Lung (tissue), 12 donors: ENCODE results near the gene ELF5. TPM values are rescaled to one million over a fixed set of nuclear protein-coding genes. Genes with fewer than 3 reads are reported as not detected.
A peak's percentile ranks its signal among the peaks of the same experiment; 100 is the strongest.

ENCODE experiments used
- ATAC-seq: fragments of 200-7000 bp; cut with Tn5 transposase; one replicate; pipeline ENCODE4 v1.9.1; 2020; ENCODE audit warnings: moderate number of reproducible peaks; ENCODE audit not compliant: insufficient read depth, low FRiP score
- DNase-seq, 3 donors: peaks; one replicate each; pipeline ENCODE4 v3.0.0-alpha.2; 2013 to 2017
- H3K27ac ChIP-seq, 2 donors: one replicate each; pipeline ENCODE4 v1.5.1; 2013; ENCODE audit warnings: mild to moderate bottlenecking in 2 of 2, moderate library complexity in 2 of 2, control low read depth in 1 of 2, inconsistent platforms in 1 of 2, low read depth in 1 of 2, low read length in 1 of 2
- H3K27me3 ChIP-seq, 3 donors: one replicate each; pipeline ENCODE4 v1.5.1; 2013; ENCODE audit warnings: low read length in 2 of 3; ENCODE audit not compliant: control insufficient read depth in 3 of 3, insufficient read depth in 3 of 3
- H3K36me3 ChIP-seq, 4 donors: one replicate each; pipeline ENCODE4 v1.5.1; 2013; ENCODE audit warnings: low read length in 4 of 4, mild to moderate bottlenecking in 1 of 4, moderate library complexity in 1 of 4; ENCODE audit not compliant: control insufficient read depth in 4 of 4, insufficient read depth in 4 of 4
- H3K4me1 ChIP-seq, 5 donors: one replicate each; pipeline ENCODE4 v1.5.1; 2013; ENCODE audit warnings: low read length in 5 of 5, mild to moderate bottlenecking in 2 of 5, moderate library complexity in 1 of 5; ENCODE audit not compliant: control insufficient read depth in 5 of 5, insufficient read depth in 5 of 5
- H3K4me3 ChIP-seq: one replicate; pipeline ENCODE4 v1.5.1; 2013; ENCODE audit warnings: mild to moderate bottlenecking, control low read depth, moderate library complexity
- H3K9ac ChIP-seq, 2 donors: one replicate each; pipeline ENCODE4 v1.5.1; 2013; ENCODE audit warnings: low read length in 2 of 2, control low read depth in 1 of 2; ENCODE audit not compliant: insufficient read depth in 1 of 2
- H3K9me3 ChIP-seq, 4 donors: one replicate each; pipeline ENCODE4 v1.5.1; 2013; ENCODE audit warnings: low read length in 3 of 4, mild to moderate bottlenecking in 1 of 4, moderate library complexity in 1 of 4; ENCODE audit not compliant: control insufficient read depth in 4 of 4, insufficient read depth in 3 of 4
- WGBS, 2 donors: extraction: QIAGEN DNeasy Blood & Tissue Kit; methylation state at CpG; one replicate each; pipeline ENCODE4 v1.1.7; 2013; 5-methylcytosine and 5-hydroxymethylcytosine counted together
- polyA plus RNA-seq, 2 donors: library from polyadenylated mRNA; stranded (reverse); fragments of 200-250 nt; gene quantifications; one replicate each; pipeline ENCODE4 v1.2.1, GENCODE V29; 2013
- total RNA-seq, 2 donors: library from RNA; depleted of rRNA in 1 of 2; stranded (reverse); fragments of >200 nt in 1 of 2; gene quantifications; one replicate each; pipeline ENCODE4 v1.2.1, GENCODE V29; 2014 to 2021
- TF ChIP-seq, protein P1 (sequence below): IDR thresholded peaks from 2 replicates; pipeline ENCODE4 v1.5.1; 2012; ENCODE audit warnings: mild to moderate bottlenecking; ENCODE audit errors: control extremely low read depth, extremely low read depth
- donor health status: control.
- donor health status: control.
- donor health status: Bipolar disorder and iron deficiency.
- donor health status: healthy.
- donor health status: DM: yes; HTN: yes; CAD: no.

ELF5 gene
- total and polyA plus RNA-seq, 4 donors, result 1.4 to 24.6 (median 7.2) TPM

GRCh38 chr11:34505874-34506273 lies 7.7 kb downstream of the ELF5 start:
- TF ChIP-seq, protein P1, sequence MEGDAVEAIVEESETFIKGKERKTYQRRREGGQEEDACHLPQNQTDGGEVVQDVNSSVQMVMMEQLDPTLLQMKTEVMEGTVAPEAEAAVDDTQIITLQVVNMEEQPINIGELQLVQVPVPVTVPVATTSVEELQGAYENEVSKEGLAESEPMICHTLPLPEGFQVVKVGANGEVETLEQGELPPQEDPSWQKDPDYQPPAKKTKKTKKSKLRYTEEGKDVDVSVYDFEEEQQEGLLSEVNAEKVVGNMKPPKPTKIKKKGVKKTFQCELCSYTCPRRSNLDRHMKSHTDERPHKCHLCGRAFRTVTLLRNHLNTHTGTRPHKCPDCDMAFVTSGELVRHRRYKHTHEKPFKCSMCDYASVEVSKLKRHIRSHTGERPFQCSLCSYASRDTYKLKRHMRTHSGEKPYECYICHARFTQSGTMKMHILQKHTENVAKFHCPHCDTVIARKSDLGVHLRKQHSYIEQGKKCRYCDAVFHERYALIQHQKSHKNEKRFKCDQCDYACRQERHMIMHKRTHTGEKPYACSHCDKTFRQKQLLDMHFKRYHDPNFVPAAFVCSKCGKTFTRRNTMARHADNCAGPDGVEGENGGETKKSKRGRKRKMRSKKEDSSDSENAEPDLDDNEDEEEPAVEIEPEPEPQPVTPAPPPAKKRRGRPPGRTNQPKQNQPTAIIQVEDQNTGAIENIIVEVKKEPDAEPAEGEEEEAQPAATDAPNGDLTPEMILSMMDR, result no peak

DNA sequence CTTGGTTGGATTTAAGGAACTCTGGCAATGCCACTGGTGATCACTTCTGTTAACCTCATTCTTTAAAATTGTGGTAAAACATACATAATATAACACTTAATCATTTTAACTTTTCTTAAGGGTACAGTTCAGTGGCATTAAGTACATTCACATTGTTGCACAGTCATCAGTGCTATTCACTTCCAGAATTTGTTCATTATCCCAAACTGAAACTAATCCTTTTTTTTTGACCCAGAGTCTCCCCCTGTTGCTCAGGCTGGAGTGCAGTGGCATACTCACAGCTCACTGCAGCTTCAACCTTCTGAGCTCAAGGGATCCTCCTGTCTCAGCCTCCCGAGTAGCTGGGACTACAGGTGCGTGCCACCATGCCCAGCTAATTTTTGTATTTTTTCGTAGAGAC lies 10.6 kb downstream of the ELF5 start:
- TF ChIP-seq, protein P1, result no peak
- ATAC-seq, result no peak
- 96% methylated on average over 3 of the region's 3 CpGs for WGBS, 2 donors

More at GRCh38 chr11:34505874-34506273, 7.7 kb downstream of the ELF5 start:
- H3K4me3 ChIP-seq, result no peak overlapping the region
- no peaks in the 10 kb centered on the region for H3K9me3 ChIP-seq
- DNase-seq, result no peak
- 70 to 86% methylated on average over 5 of the region's 5 CpGs for WGBS, 2 donors
- H3K4me1 ChIP-seq, result peaks cover 0 to 37% (median 12%) of the 10 kb centered on the region in 5 donors
- no peak for ATAC-seq
- H3K9ac ChIP-seq, result no peak overlapping the region
- no peaks in the 10 kb centered on the region for H3K27me3 ChIP-seq
- H3K36me3 ChIP-seq, result no peaks in the 10 kb centered on the region
- H3K27ac ChIP-seq, result no peak overlapping the region

GRCh38 chr11:34501949-34502348 lies 11.6 kb downstream of the ELF5 start:
- H3K4me1 ChIP-seq, result peaks cover 0 to 31% (median 11%) of the 10 kb centered on the region in 5 donors
- H3K36me3 ChIP-seq, result no peaks in the 10 kb centered on the region
- H3K27ac ChIP-seq, result peak overlapping the region in 1 of 2 donors; percentile 71
- H3K27me3 ChIP-seq, result no peaks in the 10 kb centered on the region
- no peak overlapping the region for H3K9ac ChIP-seq
- TF ChIP-seq, protein P1, result no peak
- ATAC-seq, result peak; percentile 17
- no peaks in the 10 kb centered on the region for H3K9me3 ChIP-seq
- peak; percentile 36 to 63 (median 59) for DNase-seq
- WGBS, 2 donors, result 10 to 11% methylated on average over 2 of the region's 2 CpGs
- no peak overlapping the region for H3K4me3 ChIP-seq

More for the DNA sequence above, 10.6 kb downstream of the ELF5 start:
- Histone ChIP-seq H3K4me1 (peaks cover 0 to 29% (median 11%) of the 10 kb centered on the region in 5 donors), H3K9me3 (no peaks in the 10 kb centered on the region), H3K9ac (no peak overlapping the region), H3K27ac (no peak overlapping the region), H3K4me3 (no peak overlapping the region), H3K36me3 (no peaks in the 10 kb centered on the region), H3K27me3 (no peaks in the 10 kb centered on the region)
- DNase-seq, result no peak

- Histone ChIP-seq H3K4me1 (peaks cover 0 to 33% (median 11%) of the 10 kb centered on the region in 5 donors), H3K9me3 (no peaks in the 10 kb centered on the region), H3K36me3 (no peaks in the 10 kb centered on the region), H3K9ac (no peak overlapping the region), H3K27ac (peak overlapping the region in 1 of 2 donors; percentile 51), H3K4me3 (no peak overlapping the region), H3K27me3 (no peaks in the 10 kb centered on the region)
- ATAC-seq (peak; percentile 53), DNase-seq (peak; percentile 44 to 76 (median 71))
- TF ChIP-seq, protein P1, result no peak
- WGBS, 2 donors, result 30 to 36% methylated on average over 4 of the region's 4 CpGs
These were observed 12.1 kb downstream of the ELF5 start for GRCh38 chr11:34501500-34501899.
